Activated CD4-positive, CD25-positive, alpha-beta regulatory T cell treated with anti-CD3 and anti-CD28 coated beads, Interleukin-2, amount 50 U/mL, for 16 hours (primary cell): ENCODE measurements around the gene LRTM2.

ENCODE experiments used
- DNase-seq: peaks from one replicate; pipeline ENCODE4 v3.0.0-alpha.2; 2020; ENCODE audit warnings: low read depth, low spot score

Gene LRTM2

DNA sequence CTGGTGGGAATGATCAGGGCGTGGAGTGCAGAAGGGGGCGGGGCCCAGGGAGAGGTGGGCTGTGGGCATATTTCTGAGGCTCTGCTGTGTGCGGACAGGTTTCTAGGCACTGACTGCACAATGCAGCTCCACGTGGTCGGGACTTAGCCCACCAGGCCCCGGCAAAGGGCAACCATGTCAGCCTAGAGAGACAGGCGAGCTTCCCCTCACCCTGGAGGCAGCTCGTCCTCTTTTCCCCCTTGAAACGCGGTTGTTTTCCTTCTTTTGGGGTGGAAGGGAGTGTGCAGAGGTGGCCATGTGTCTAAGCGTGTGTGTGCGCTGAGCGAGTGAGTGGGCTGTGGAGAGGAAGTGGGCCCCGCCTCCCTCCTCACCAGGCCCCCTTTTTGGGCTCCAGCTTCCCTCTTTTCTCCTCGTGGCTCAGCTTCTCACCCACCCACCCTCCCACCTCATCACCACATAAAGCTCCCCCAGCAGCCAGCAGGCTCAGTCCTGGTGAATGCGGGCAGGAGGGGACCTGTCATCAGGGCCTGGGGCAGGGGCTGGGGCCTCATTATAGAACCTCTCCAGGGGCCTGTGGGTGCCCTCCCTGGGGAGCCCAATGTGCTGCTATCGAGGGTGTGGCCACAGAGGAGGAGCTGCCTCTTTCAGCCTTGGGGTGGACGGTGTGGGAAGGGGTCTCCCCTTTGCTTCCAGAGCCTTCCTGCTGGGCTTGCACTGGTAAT lies 22.0 kb downstream of the LRTM2 start:
- DNase-seq = no peak

DNA sequence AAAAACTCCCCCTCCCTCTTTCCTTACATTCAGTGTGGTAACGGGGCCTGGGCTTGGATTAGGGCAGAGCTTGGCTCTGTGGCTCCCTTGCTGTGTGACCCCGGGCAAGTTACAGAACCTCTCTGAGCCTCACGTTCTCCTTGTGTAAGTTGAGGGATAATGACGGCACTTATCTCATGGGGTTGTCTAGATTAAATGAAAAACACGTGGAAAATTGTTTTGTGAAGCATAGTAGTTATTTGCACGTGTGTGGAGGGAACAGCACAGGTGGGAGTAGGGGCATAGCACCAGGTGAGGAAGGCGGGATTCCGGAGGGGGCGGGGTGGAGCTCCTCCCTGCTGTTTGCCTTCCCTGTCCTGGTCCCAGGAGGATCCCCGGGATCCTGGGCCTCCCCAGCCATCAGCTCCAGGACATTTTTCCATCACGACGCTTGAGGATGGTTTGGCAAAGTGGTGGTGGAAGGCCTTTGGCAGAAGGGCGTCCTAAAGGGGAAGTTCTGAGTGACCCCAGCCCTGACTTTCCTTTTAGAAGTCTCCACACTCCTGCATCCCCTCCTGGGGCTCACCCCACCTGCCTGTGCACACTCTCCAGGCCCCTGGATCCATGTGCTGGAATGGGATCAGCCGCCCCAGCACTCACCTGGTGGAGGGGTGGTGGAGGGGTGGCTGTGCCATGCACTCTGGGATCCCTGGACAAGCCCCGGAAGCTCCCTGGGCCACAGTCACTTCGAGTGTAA lies 22.7 kb downstream of the LRTM2 start:
- DNase-seq = no peak

DNA sequence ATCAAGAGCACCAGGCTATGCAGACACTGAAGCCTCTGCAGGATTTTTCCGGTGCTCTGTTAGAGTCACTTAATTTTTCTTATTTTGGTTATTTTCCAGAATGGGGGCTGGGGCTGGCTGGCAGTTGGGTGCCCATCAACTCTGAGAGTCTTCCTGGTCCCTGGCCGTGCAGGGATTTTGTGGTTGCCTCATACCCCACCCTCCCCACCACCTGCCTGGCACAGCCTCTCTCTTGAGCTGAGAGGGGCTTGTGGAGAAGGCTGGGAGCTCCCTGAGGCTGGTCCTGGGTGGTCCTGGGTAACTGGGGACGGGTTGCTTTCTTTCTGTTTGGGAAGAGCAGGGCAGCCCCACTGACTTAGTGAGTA lies 23.3 kb downstream of the LRTM2 start:
- no peak for DNase-seq

DNA sequence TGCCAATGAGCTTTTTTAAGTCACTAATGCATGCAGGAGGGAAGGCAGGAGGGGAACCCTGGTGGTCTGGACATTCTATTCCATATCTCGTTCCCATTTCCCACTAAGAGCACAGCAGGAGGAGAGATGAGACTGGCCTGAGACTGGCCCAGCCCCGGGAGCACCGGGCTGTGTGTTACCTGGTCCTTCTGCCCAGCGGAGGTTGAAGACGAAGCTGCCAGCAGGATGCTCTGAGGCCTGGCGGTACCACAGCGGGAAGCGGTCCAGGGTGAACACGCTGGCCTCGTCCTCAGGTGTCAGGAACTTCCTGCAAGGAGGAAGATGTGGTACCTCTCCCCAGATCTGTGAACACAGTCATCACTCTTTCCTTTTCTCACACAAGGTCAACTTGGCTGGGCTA lies 23.9 kb downstream of the LRTM2 start:
- DNase-seq = no peak

DNA sequence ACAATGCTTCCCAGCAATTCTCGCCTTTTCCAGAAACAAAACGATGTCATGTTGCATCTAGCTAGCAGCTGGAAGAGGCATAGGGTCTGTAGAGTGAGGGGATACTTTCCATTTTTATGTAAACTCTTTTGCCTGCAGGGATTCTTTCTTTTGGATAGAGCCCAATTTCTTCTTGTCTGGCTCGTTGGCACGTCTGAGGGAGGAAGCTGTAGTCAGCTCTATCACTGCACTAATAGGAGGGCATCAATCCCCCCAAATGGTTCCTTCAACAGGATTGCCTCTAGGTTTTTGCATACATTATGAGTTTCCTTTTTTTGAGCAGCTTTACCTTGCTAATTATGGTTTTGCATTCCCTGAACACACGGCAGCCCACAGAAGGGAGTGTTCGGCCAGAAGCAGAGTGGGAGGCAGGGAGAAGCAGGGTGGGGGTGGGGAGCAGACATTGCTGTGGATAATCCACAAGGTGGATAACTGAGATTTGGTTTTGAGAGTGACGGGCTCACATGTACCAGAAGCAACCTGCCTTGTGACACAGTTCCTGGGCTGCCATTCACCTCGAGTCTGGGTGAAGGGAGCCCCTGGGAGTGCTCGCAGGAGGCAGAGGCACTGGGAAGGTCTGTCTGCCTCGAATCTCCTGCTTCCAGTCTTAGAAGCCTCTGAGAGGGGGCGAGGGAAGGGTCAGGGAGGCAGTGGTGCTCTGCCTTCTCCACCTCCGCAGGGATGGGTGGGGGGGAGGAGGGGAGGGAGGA lies 24.5 kb downstream of the LRTM2 start:
- no peak for DNase-seq

DNA sequence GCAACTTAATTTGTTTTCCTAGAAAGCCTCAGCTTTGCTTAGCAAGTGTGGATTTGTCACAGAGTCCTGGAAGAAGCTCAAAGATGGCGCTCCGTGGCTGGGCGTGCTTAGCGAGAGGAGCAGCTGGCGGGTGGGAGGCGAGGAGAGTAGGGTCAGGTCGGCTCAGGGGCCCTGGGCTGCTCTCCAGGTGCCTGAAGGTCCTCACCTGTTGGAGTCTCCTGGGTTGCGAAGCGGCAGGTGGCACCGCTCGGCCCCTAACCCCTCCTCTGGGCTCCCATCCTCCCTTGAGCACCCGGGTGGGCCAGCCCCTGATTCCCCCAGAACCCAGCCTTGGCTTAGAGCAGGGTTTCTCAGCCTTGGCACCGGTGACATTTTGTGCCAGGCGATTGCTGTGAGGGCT lies 25.1 kb downstream of the LRTM2 start:
- no peak for DNase-seq

DNA sequence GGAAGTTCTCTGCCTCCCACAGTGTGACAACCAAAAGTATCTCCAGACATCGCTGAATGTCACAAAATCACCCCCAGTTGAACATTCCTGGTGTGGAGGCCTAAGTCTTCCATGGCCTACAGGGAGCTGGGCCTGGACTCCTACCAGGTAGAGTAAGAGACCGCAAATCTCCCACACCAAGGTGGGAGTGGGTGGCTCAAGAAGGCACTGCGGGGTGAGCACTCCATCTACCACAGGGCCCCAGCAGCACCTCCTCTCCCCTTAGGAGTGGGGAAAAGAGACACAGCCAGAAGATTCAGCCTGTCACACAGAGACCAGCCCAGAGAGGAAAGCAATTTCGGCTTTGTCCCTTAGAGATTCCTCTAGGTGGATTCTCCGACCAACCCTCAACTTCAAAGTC lies 25.5 kb downstream of the LRTM2 start:
- no peak for DNase-seq

DNA sequence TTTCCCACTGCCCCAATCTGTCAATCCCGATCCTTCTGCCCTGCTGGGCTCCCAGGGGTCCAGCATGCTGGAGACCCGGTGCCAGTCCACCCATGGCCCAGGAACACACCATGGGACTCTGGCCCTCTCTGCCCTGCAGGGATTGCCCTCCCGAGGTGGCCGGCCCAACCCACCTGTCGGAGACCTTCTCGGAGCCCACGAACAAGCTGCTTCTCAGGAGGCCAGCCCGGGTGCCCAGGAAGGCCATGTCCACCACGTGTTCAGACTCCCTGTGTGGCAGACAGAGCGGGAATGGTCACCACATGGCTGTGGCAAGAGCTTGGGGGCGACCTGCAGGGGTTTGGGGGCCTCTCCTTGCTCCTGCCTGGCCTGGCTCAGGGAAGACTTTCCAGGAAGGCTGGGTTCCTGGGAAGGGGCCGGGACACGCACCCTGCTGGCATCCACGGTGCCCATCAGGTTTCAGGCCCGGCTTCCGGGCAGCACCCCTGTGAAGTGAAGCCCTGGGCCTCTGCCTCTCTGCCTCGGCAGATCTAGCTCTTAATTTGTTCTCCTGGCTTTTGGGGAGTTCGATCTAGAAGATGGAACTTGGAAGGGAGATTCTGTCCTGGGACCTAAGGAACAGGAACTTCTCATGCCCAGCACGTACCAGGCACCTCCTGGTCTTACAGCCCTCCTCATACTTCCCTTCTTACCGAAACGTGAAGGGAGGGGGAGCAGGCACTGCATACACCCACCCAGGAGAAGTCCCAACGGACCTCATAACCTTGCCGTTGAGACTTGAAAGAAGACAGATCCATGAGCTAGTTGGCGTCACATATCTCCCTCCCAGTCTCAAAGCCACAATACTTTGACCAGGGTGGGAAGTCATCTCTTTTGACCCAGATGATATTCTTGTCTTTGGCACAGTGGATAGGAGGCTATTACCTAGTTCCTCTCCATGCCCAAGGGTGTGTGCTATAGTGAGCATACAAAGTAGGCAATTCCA lies 26.3 kb downstream of the LRTM2 start:
- DNase-seq = no peak

DNA sequence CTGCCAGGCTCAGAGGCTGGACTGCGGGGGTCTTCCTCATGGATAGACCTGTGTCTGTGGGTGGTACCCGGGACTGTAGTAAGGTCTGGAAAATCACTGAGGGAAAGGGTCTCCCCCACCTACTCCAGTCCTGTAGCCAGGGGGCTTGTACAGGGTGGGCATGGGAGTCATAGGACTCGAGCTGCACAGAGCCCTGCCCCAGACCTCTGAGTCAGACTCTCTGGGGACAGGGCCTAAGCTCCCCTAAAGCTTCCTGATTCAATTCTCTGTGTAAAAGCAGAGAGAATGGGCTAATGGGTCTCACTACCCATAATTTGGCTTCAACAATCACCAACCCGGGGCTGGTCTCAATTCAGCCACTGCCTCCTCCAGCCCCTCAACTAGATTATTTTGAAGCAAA lies 27.0 kb downstream of the LRTM2 start:
- DNase-seq = no peak

DNA sequence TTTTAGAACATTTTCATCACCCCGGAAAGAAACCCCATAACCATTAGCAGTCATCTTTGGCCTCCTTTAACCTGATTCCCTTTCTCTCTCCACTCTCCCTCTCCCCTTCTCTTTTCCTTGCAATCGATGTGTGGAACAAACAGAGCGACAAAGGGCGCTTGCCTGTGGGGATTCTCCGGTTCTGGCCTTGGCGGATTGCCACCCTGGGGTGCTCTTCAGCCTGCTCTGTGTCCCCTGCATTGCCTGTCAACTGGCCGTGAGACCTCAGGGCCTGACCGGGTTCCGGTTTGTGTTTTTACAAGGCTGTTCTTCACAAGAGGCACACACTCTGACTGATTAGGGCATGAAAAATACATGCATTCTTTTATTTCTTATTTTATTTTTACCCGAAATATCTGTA lies 27.8 kb downstream of the LRTM2 start:
- no peak for DNase-seq

DNA sequence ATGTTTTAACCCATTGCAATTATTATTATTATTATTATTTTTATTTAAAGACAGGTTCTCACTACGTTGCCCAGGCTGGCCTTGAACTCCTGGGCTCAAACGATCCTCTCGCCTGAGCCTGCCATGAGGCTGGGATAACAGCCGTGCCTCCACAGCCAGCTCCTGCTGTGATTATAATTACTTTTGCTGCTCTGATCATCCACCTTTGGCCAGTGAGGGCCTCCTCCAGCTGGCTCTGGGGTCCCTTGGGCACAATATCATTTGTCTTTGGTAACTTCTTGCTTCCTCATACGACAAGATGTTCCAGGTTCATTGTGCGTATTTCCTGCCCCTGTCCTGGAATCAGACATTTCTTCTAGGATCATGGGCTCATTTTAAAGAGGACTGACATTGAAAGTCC lies 28.4 kb downstream of the LRTM2 start:
- DNase-seq = no peak

DNA sequence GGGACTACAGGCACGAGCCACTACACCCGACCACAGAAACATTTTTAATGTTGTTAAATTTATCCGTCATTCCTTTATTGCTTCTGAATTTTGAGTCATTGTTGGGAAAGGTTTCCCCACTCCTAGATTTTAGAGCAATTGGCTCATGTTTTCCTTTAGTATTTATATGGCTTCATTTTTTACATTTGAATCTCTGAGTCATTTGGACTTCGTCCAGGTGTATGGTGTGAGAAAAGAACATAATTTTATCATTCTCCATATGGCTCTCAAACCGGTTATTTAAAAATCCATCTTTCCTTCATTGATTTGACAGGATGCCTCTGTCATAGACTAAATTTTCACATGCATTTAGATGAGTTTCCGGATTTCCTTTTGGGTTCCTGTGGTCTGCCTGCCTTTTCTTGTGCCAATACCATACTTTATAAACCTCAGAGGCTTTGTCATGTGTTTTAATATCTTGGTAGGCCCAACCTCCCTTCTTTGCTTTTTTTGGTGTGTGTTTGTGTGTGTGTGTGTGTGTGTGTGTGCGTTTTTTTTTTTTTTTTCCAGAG lies 30.9 kb downstream of the LRTM2 start:
- no peak for DNase-seq

DNA sequence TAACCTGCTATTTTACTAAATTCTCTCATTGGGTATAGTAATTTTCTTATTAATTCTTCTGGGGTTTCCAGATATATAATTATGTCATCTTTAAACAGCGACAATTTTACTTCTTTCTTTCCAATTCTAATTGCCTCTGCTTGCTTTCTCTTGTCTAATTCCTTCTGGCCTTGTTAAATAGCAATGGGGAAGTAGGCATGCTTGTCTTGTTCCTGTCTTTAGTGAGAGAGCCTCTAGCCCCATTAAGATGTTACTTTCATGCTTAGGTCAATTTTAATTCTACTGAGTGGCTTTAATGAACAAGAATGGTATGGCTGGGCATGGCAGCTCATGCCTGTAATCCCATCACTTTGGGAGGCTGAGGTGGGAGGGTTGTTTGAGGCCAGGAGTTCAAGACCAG lies 31.7 kb downstream of the LRTM2 start:
- no peak for DNase-seq

DNA sequence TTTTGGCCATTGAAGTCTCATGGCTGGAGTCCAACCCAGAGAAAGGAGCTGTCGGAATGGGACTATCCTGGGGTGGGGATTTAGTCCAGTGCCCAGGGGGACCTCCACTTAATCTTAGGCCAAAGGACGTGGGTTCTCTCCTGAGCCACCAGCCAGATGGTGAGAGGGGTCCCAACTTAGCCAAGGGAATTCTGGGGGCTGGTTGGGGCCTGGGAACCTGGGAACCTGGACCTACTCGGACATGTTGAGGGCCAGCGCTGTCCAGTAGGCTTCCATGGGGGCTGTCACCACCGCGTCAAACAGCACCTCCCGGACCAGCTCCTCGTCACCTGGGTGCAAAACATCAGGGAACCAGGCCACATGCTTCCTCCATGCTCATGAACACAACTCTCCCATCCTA lies 33.4 kb downstream of the LRTM2 start:
- no peak for DNase-seq

DNA sequence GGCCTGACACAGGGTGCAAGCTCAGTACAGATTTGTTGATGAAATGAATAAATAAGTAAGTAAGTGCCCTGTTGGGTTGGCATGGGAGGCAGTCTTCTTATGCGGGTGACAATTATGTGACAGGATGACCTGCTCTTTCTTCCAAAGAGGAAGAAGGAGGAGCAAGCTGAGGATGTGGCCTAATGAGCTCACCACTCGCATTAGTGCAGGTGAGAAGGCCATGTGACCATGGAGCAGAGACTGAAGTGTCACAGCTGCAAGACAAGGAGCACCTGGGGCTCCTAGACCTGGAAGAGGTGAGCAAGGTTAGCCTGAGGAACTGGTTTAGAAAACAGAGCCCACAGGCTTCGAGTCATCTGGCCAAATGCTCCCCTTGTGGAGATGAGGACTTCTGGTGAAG lies 34.9 kb downstream of the LRTM2 start:
- no peak for DNase-seq

DNA sequence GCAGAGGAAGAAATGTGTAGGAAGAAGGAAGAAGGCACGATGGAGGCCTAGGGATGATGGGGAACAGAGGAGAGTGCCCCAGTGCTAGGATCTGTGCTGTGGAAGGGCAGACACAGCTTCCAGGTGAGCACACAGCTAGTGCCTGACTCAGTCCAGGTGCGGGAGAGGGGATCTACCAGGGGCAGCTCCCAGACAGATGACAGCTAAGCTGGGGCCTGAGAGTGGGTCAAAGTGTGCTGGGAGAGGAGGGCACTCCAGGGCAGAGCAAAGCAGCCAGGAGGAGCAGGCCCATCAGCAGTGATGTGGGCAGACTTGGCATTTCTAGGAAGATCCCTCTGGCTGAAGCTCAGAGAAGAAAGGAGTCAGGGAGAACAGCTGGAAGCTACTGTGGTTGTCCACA lies 36.7 kb downstream of the LRTM2 start:
- no peak for DNase-seq

DNA sequence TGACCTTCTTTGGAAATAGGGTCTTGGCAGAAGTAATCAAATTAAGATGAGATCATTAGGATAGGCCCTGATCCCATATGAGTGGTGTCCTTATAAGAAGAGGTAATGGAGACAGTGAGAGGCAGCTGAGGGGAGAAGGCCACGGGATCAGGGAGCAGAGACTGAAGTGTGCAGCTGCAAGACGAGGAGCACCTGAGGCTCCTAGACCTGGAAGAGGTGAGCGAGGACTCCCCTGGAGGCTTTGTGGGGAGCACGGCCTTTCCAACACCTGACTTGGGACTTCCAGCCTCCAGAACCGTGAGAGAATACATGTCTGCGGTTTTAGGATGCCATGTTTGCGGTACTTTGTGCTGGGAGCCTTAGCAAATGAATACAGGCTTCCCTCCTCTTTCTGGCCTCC lies 37.5 kb downstream of the LRTM2 start:
- DNase-seq = no peak

DNA sequence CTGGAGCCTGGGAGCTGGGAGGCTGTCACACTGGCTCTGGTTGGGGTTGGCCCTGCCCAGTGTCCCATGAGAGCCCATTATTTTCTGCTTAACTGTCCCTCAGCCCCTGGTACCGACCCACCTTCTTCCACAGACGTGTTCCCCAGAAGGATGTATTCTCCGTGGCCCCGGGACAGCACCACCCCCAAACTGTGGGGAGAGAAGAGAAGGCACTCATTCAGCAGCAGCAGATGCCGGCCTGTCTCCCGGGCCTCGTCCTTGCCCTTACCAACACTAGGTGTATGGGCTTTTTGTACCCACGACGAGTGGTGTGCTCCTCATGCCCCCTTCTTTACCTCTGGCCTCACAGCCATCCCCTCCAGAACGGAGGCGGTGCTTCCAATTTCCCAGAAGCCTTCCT lies 38.1 kb downstream of the LRTM2 start:
- DNase-seq = no peak

DNA sequence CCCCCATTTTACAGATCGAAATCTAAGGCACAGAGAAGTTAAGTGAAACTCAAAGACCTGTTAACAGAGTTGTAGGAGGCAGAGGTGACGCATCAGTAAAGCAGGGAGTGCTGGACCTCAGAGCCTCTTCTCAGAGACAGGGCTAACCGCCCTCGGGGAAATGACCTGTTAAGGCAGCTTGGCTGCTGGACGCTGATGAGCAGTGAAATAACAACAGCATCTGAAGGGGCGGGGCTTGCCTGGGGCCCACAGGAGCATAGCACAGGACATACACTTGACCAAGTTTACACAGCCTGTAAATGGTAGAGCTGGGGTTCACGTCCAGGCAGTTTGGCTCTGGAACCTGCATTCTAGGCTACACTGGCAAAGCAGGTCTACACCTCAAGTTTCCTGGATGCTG lies 39.3 kb downstream of the LRTM2 start:
- DNase-seq = no peak

DNA sequence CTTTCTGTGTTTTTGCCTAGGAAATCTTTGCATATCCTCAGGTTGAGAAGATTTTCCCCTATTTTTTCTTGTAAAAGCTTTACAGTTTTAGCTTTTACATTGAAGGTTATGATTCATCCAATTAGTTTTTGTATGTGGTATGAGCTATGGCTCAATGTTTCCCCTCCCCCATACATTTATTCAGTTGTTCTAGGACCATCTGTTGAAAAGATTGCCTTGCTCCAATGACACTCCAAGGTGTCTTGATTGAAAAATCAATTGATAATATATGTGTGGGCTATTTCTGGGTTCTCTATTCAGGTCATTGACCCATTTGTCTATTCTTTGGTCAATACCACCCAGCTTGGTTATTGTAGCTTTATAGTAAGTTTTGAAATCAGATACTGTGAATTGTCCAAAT lies 42.6 kb downstream of the LRTM2 start:
- no peak for DNase-seq

DNA sequence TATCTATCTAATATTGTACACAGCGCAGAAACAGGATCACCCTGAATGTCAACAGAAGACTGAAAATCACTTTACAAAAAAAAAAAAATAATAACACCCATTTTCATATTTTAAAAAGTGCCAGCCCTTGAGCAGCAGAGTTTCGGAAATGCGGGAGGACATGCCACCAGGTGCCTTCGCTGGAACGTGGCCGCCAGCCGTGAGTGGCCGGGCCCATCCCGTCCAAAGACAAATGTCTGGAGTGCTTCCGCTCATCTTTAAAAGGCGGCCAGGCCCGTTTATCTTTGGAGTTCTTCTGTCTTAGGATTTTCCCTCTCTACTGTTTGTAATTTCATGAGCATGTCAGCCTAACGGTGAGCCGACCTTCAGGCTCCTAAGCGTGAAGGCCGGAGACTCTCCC lies 43.5 kb downstream of the LRTM2 start:
- no peak for DNase-seq
